SW480 (cell line): Measurements from ENCODE around the gene GALR1.
"Not testable (repeated sequence)": the region's sequence is repeated elsewhere in the genome, so short reads cannot be mapped to it uniquely, and the experiment has no call there.

Experiments
- DNase-seq: peaks from one replicate; pipeline ENCODE4 v3.0.0-alpha.2; 2016; ENCODE audit warnings: low spot score

The GALR1 gene

GRCh38 chr18:77249569-77250500, at the start of gene GALR1:
GALR1 (plus strand) TSS chr18:77249848; CDS start chr18:77250549, 701 bp downstream.
- DNase-seq: no peak

- no peak for DNase-seq
Measured at GRCh38 chr18:77201506-77201905, 48.1 kb upstream of the GALR1 start.

GRCh38 chr18:77202329-77202728, 47.3 kb upstream of the GALR1 start:
- DNase-seq: no peak

GRCh38 chr18:77203071-77203470, 46.6 kb upstream of the GALR1 start:
- no peak for DNase-seq

GRCh38 chr18:77203851-77204250, 45.8 kb upstream of the GALR1 start:
- no peak for DNase-seq

- no peak for DNase-seq
Measured at GRCh38 chr18:77205769-77206168, 43.9 kb upstream of the GALR1 start.

- DNase-seq: no peak
Measured at GRCh38 chr18:77206676-77207374, 42.8 kb upstream of the GALR1 start.

- peak; percentile 27 for DNase-seq
Measured at GRCh38 chr18:77207540-77207939, 42.1 kb upstream of the GALR1 start.

- DNase-seq: no peak
Measured at GRCh38 chr18:77208964-77209363, 40.7 kb upstream of the GALR1 start.

GRCh38 chr18:77209587-77209986, 40.1 kb upstream of the GALR1 start:
- no peak for DNase-seq

- no peak for DNase-seq
Measured at GRCh38 chr18:77210249-77210648, 39.4 kb upstream of the GALR1 start.

- no peak for DNase-seq
Measured at GRCh38 chr18:77218642-77219041, 31.0 kb upstream of the GALR1 start.

GRCh38 chr18:77220726-77221125, 28.9 kb upstream of the GALR1 start:
- no peak for DNase-seq

- no peak for DNase-seq
Measured at GRCh38 chr18:77222464-77222863, 27.2 kb upstream of the GALR1 start.

- DNase-seq: no peak
Measured at GRCh38 chr18:77223221-77223639, 26.4 kb upstream of the GALR1 start.

- DNase-seq: peak; percentile 30
Measured at GRCh38 chr18:77223653-77224052, 26.0 kb upstream of the GALR1 start.

GRCh38 chr18:77230645-77231044, 19.0 kb upstream of the GALR1 start:
- no peak for DNase-seq

- DNase-seq: no peak
Measured at GRCh38 chr18:77234504-77235365, 14.9 kb upstream of the GALR1 start.

- not testable (repeated sequence) for DNase-seq
Measured at GRCh38 chr18:77239285-77239684, 10.4 kb upstream of the GALR1 start.

- DNase-seq: no peak
Measured at GRCh38 chr18:77248873-77249568, 627 bp upstream of the GALR1 start.

- no peak for DNase-seq
Measured at GRCh38 chr18:77250501-77250925, 865 bp downstream of the GALR1 start.
